Right forelimb (tissue), 1 donor: ENCODE results near the gene TAAR2.
"Not testable (repeated sequence)": the region's sequence is repeated elsewhere in the genome, so short reads cannot be mapped to it uniquely, and the experiment has no call there.

Experiments used
- DNase-seq: peaks from one replicate; pipeline ENCODE4 v3.0.0-alpha.2; 2018

Gene TAAR2

GRCh38 chr6:132624175-132624574 is at the start of gene TAAR2:
TSS of gene TAAR2 (minus strand) at chr6:132624275. CDS start at chr6:132624275, 0 bp downstream.
- no peak for DNase-seq

- DNase-seq: no peak
Measured at GRCh38 chr6:132673376-132674094, 49.5 kb upstream of the TAAR2 start.

- no peak for DNase-seq
Measured at GRCh38 chr6:132671295-132671694, 47.2 kb upstream of the TAAR2 start.

- DNase-seq: no peak
Measured at GRCh38 chr6:132669690-132670291, 45.7 kb upstream of the TAAR2 start.

- DNase-seq: no peak
Measured at GRCh38 chr6:132666118-132666517, 42.0 kb upstream of the TAAR2 start.

GRCh38 chr6:132664309-132665034 is 40.4 kb upstream of the TAAR2 start:
- no peak for DNase-seq

- no peak for DNase-seq
Measured at GRCh38 chr6:132663661-132664060, 39.6 kb upstream of the TAAR2 start.

GRCh38 chr6:132661906-132662305 is 37.8 kb upstream of the TAAR2 start:
- no peak for DNase-seq

GRCh38 chr6:132659082-132659481 is 35.0 kb upstream of the TAAR2 start, which contains the start of gene TAAR1:
TSS of gene TAAR1 (minus strand) at chr6:132659182. CDS start at chr6:132646003, 13,179 bp downstream.
- no peak for DNase-seq

- no peak for DNase-seq
Measured at GRCh38 chr6:132651062-132651461, 27.0 kb upstream of the TAAR2 start.

GRCh38 chr6:132650429-132650828 is 26.4 kb upstream of the TAAR2 start:
- no peak for DNase-seq

GRCh38 chr6:132648828-132649227 is 24.8 kb upstream of the TAAR2 start:
- no peak for DNase-seq

- DNase-seq: no peak
Measured at GRCh38 chr6:132648356-132648755, 24.3 kb upstream of the TAAR2 start.

- DNase-seq: no peak
Measured at GRCh38 chr6:132643547-132643946, 19.5 kb upstream of the TAAR2 start.

GRCh38 chr6:132637135-132637534 is 13.1 kb upstream of the TAAR2 start:
- not testable (repeated sequence) for DNase-seq

GRCh38 chr6:132635906-132636305 is 11.8 kb upstream of the TAAR2 start:
- not testable (repeated sequence) for DNase-seq

- DNase-seq: not testable (repeated sequence)
Measured at GRCh38 chr6:132635288-132635687, 11.2 kb upstream of the TAAR2 start.

- DNase-seq: no peak
Measured at GRCh38 chr6:132634796-132635195, 10.7 kb upstream of the TAAR2 start.

GRCh38 chr6:132633362-132633761 is 9.3 kb upstream of the TAAR2 start:
- DNase-seq: no peak

GRCh38 chr6:132623106-132623845 is 799 bp downstream of the TAAR2 start:
- no peak for DNase-seq

- no peak for DNase-seq
Measured at GRCh38 chr6:132616677-132617076, 7.4 kb downstream of the TAAR2 start.

- no peak for DNase-seq
Measured at GRCh38 chr6:132614554-132614953, 9.5 kb downstream of the TAAR2 start.
